Fibroblast of lung (primary cell): ENCODE results near the gene TDP1.

ENCODE experiments used
- CTCF ChIP-seq, 2 donors: IDR thresholded peaks in 1 of 2; conservative IDR thresholded peaks in 1 of 2; 1 replicate in 1 of 2; 2 replicates in 1 of 2; pipeline ENCODE4 v1.5.1; 2011 to 2012; ENCODE audit warnings: low read length in 2 of 2, control low read depth in 1 of 2, inconsistent platforms in 1 of 2, low read depth in 1 of 2, mild to moderate bottlenecking in 1 of 2
- EZH2 ChIP-seq: IDR thresholded peaks from 2 replicates; pipeline ENCODE4 v1.5.1; 2012; ENCODE audit warnings: low read length, control low read depth, mild to moderate bottlenecking; ENCODE audit errors: missing control alignments

- TF ChIP-seq CTCF (conservative IDR thresholded peaks at IDR 0.05 in 1 of 2, IDR thresholded peaks at IDR 0.05 in 1 of 2; ENCODE audit: low read depth in 1 of 2, low read length in 2 of 2) (no peak), EZH2 (no peak)
These were observed 89.9 kb downstream of the TDP1 start for GRCh38 chr14:90045616-90046015.
